Spleen (tissue), 7 donors: ENCODE data around the gene COL4A1.

ENCODE experiments used
- POLR2AphosphoS5 ChIP-seq, 3 donors: sonication (generic); formaldehyde crosslinking; IDR thresholded peaks; one replicate each; pipeline ENCODE4 v1.5.1; 2017; ENCODE audit warnings: antibody characterized with exemption in 3 of 3
- TF ChIP-seq, protein P1 (sequence below), 11 experiments: fragments of 200-600 bp in 7 of 11; fragments of 450-650 bp in 4 of 11; sonication (generic) in 4 of 11; IDR thresholded peaks in 8 of 11; conservative IDR thresholded peaks in 3 of 11; 1 replicate in 7 of 11; 2 replicates in 4 of 11; pipeline versions ENCODE4 v1.4.0 to v1.8.0; 2016 to 2021; ENCODE audit warnings: antibody characterized with exemption in 11 of 11, inconsistent platforms in 4 of 11, mild to moderate bottlenecking in 1 of 11
- donor health status: DM: no; HTN: no; CAD: no; lungs with moderate emphysema.
- donor health status: DM: no; HTN: no; CAD: no.
- donor health status: DM: no; HTN: no; CAD: no.

DNA sequence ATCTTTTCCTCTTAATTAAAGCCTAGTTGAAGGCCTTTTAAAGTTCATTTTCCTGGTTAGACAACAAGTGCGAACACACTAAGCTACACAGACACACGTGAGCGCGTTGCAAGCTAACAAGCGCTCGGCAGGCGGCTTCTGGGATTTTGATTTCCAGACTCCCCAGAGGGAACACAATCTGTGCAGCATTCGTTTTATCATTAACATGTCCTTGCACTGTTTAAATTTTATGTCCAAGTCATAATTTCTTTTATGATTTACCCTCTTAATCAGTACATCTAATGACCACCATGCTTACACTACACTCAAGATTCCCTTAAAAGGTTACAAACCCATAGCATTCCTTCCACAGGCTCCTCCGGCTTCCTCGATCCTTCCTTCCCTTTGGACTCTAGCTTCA lies 16.8 kb downstream of the COL4A1 start:
- TF ChIP-seq POLR2AphosphoS5 (IDR thresholded peaks at IDR 0.05): no peak
- TF ChIP-seq, protein P1, sequence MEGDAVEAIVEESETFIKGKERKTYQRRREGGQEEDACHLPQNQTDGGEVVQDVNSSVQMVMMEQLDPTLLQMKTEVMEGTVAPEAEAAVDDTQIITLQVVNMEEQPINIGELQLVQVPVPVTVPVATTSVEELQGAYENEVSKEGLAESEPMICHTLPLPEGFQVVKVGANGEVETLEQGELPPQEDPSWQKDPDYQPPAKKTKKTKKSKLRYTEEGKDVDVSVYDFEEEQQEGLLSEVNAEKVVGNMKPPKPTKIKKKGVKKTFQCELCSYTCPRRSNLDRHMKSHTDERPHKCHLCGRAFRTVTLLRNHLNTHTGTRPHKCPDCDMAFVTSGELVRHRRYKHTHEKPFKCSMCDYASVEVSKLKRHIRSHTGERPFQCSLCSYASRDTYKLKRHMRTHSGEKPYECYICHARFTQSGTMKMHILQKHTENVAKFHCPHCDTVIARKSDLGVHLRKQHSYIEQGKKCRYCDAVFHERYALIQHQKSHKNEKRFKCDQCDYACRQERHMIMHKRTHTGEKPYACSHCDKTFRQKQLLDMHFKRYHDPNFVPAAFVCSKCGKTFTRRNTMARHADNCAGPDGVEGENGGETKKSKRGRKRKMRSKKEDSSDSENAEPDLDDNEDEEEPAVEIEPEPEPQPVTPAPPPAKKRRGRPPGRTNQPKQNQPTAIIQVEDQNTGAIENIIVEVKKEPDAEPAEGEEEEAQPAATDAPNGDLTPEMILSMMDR (IDR thresholded peaks at IDR 0.05 in 8 of 11, conservative IDR thresholded peaks at IDR 0.05 in 3 of 11): no peak
